Measurements from ENCODE around the gene TLE5.

DNA sequence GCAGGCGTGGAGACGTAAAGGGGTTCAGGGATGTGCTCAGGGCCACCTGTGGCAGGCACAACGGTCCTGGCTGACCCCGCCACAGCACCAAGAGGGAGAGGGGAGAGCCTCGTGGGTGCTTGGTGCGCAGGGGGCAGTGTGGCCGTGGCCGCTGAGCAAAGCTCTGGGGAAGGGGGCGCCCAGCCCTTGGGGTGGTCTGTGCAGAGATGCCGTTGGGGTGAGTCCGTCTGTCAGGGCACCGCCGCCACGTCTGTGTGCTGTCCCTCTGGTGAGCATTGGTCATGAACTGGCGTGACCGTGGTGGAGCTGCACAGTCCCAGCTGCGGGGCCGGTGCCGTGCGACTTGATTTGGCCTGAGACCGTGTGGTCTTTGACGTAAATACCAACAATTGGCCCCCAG, 47.2 kb upstream of the TLE5 start:
- TF ChIP-seq EZH2 (IDR thresholded peaks at IDR 0.05; ENCODE audit: borderline replicate concordance, insufficient read depth, low read length, poor library complexity, severe bottlenecking) (no peak), POLR2AphosphoS5 (IDR thresholded peaks at IDR 0.05) (no peak), TAF1 (IDR thresholded peaks at IDR 0.05; ENCODE audit: low read depth) (no peak), EP300 (conservative IDR thresholded peaks at IDR 0.05; ENCODE audit: poor library complexity, severe bottlenecking) (no peak), RAD21 (conservative IDR thresholded peaks at IDR 0.05) (no peak), MXI1 (conservative IDR thresholded peaks at IDR 0.05; ENCODE audit: poor library complexity, severe bottlenecking) (no peak)
- TF ChIP-seq, protein P1, sequence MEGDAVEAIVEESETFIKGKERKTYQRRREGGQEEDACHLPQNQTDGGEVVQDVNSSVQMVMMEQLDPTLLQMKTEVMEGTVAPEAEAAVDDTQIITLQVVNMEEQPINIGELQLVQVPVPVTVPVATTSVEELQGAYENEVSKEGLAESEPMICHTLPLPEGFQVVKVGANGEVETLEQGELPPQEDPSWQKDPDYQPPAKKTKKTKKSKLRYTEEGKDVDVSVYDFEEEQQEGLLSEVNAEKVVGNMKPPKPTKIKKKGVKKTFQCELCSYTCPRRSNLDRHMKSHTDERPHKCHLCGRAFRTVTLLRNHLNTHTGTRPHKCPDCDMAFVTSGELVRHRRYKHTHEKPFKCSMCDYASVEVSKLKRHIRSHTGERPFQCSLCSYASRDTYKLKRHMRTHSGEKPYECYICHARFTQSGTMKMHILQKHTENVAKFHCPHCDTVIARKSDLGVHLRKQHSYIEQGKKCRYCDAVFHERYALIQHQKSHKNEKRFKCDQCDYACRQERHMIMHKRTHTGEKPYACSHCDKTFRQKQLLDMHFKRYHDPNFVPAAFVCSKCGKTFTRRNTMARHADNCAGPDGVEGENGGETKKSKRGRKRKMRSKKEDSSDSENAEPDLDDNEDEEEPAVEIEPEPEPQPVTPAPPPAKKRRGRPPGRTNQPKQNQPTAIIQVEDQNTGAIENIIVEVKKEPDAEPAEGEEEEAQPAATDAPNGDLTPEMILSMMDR (IDR thresholded peaks at IDR 0.05; ENCODE audit: poor library complexity, severe bottlenecking), result no peak
- TF ChIP-seq, protein P2, sequence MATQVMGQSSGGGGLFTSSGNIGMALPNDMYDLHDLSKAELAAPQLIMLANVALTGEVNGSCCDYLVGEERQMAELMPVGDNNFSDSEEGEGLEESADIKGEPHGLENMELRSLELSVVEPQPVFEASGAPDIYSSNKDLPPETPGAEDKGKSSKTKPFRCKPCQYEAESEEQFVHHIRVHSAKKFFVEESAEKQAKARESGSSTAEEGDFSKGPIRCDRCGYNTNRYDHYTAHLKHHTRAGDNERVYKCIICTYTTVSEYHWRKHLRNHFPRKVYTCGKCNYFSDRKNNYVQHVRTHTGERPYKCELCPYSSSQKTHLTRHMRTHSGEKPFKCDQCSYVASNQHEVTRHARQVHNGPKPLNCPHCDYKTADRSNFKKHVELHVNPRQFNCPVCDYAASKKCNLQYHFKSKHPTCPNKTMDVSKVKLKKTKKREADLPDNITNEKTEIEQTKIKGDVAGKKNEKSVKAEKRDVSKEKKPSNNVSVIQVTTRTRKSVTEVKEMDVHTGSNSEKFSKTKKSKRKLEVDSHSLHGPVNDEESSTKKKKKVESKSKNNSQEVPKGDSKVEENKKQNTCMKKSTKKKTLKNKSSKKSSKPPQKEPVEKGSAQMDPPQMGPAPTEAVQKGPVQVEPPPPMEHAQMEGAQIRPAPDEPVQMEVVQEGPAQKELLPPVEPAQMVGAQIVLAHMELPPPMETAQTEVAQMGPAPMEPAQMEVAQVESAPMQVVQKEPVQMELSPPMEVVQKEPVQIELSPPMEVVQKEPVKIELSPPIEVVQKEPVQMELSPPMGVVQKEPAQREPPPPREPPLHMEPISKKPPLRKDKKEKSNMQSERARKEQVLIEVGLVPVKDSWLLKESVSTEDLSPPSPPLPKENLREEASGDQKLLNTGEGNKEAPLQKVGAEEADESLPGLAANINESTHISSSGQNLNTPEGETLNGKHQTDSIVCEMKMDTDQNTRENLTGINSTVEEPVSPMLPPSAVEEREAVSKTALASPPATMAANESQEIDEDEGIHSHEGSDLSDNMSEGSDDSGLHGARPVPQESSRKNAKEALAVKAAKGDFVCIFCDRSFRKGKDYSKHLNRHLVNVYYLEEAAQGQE (IDR thresholded peaks at IDR 0.05; ENCODE audit: borderline replicate concordance), result no peak
